ENCODE measurements around the gene SLC27A3. TPM values are rescaled to one million over a fixed set of nuclear protein-coding genes. Genes with fewer than 3 reads are reported as not detected.

Gene SLC27A3
- total and polyA plus RNA-seq, 2 donors (not counting 3 experiments of a cell fraction or from before 2014, with no cell fraction given) = 26.6 to 34.3 TPM

DNA sequence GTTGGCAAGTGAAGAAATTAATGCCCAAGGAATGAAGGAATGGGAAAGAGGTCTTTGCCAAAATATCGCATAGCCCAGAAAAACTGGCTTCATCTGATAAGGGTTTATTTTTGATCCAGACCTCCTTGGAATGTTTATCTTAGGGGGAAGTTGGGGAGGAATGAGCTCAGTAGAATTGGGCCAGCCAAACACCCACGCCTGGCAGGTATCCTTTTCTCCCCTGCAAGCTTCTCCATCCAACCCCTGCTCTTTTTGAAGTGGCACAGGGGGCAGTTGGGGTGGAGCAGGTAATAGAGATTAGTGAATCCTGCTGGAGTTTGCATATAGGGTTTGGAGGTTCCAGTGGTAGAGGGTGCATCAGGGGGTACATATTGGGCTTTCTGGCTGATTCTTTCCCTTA lies 26.3 kb upstream of the SLC27A3 start:
- H3K9ac ChIP-seq (replicated peaks; ENCODE audit: extremely low read depth, insufficient read depth, low read length) = no peak overlapping the region
- no peak overlapping the region for H3K4me3 ChIP-seq (replicated peaks in 1 of 3; ENCODE audit: insufficient read depth in 1 of 3, low read depth in 1 of 3, low read length in 3 of 3)
- peaks cover 19 to 21% of the 10 kb centered on the region in 2 experiments for H3K36me3 ChIP-seq (ENCODE audit: control insufficient read depth in 2 of 2, extremely low read depth in 1 of 2, insufficient read depth in 2 of 2, low read length in 2 of 2)
- dilution Hi-C loops (cut with MboI; ENCODE audit: extremely low pct_ligation_motif_present, low sequenced_read_pairs) (no loop called here), intact Hi-C loops (cut with micrococcal nuclease) (loop anchor here (1.0 to 2.0 kb wide), 7 partner anchors 21 to 240 kb away; partner anchors contain the start of genes INTS3 and RAB13)
- ChIA-PET POLR2A (no interaction called here), CTCF (interaction anchor here (0.6 to 5.0 kb wide), 10 partner anchors 10 to 177 kb away, joined by 3 to 20 read pairs (median 4); partner anchors contain the start of genes ILF2 and INTS3)
- peaks cover 37% of the 10 kb centered on the region for H3K4me1 ChIP-seq (ENCODE audit: control insufficient read depth, extremely low read depth, insufficient read depth, low read length)
- no peak for TF ChIP-seq MYC (IDR thresholded peaks at IDR 0.05; ENCODE audit: low read depth, low read length)
- DNase-seq (ENCODE audit: low read depth, low spot score) = no peak
- no peaks in the 10 kb centered on the region for H3K79me2 ChIP-seq (ENCODE audit: control insufficient read depth, insufficient read depth, low read length)
- H3K4me2 ChIP-seq (ENCODE audit: insufficient read depth, low read length) = no peak overlapping the region
- BruUV-seq (replicated peaks) = no TSS peak
- no peaks in the 10 kb centered on the region for H3K27me3 ChIP-seq (ENCODE audit: control insufficient read depth in 2 of 2, insufficient read depth in 2 of 2, low read length in 2 of 2)
- H2AFZ ChIP-seq (ENCODE audit: low read depth, low read length) = no peak overlapping the region
- H3K27ac ChIP-seq (ENCODE audit: insufficient read depth, low read depth, low read length) = no peak overlapping the region
- H3K9me3 ChIP-seq (replicated peaks; ENCODE audit: control insufficient read depth, insufficient read depth, low read length) = no peaks in the 10 kb centered on the region
- no peaks in the 10 kb centered on the region for H3K9me1 ChIP-seq (replicated peaks; ENCODE audit: control insufficient read depth, extremely low read depth, insufficient read depth, low read length)
- no peaks in the 10 kb centered on the region for H4K20me1 ChIP-seq (replicated peaks; ENCODE audit: control insufficient read depth, extremely low read depth, insufficient read depth, low read length)
- no peak for FAIRE-seq

DNA sequence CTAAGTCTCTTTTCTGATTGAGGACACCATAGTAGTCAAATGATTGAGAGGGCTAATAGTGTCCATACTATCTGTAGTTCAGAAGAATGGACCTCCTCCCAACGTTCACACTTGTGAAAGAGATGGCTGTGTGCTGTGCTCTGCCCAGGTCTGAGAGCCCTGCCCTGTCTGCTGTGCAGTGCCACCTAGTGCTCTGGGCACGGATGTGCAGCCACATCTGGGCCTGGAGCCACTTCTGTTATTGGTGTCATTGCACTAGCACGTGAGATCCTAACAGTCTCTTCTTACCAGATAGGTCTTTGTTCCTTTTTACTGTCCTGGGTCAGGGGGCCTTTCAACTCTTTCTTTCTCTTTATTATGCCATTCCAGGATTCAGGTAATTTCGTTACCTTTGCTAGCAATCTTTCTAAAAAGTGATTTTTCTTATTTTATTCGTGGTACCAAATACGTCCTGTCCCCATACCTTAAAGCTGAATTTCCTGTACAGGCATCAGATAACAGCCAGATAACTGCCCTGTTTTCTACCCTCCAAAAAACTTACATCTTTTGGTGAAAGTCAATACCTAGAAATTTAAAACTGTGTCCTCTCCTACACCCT lies 25.7 kb upstream of the SLC27A3 start:
- H3K9me3 ChIP-seq (replicated peaks; ENCODE audit: control insufficient read depth, insufficient read depth, low read length) = no peaks in the 10 kb centered on the region
- peak overlapping the region; percentile 27 for H3K4me2 ChIP-seq (ENCODE audit: insufficient read depth, low read length)
- peak overlapping the region; percentile 23 for H3K9ac ChIP-seq (replicated peaks; ENCODE audit: extremely low read depth, insufficient read depth, low read length)
- intact Hi-C loops (cut with micrococcal nuclease) = loop anchor here (1.0 to 2.0 kb wide), 7 partner anchors 21 to 240 kb away; partner anchors contain the start of genes INTS3 and RAB13
- H3K36me3 ChIP-seq (ENCODE audit: control insufficient read depth in 2 of 2, extremely low read depth in 1 of 2, insufficient read depth in 2 of 2, low read length in 2 of 2) = peaks cover 17 to 23% of the 10 kb centered on the region in 2 experiments
- ChIA-PET CTCF (interaction anchor here (1.1 to 5.0 kb wide), 6 partner anchors 17 to 79 kb away, joined by 3 to 29 read pairs (median 4); partner anchors contain the start of genes ILF2, INTS3 and NPR1), POLR2A (no interaction called here)
- peak; percentile 97 for FAIRE-seq
- dilution Hi-C loops (cut with MboI; ENCODE audit: extremely low pct_ligation_motif_present, low sequenced_read_pairs) = no loop called here
- peak; percentile 88 for DNase-seq (ENCODE audit: low read depth, low spot score)
- no peaks in the 10 kb centered on the region for H3K9me1 ChIP-seq (replicated peaks; ENCODE audit: control insufficient read depth, extremely low read depth, insufficient read depth, low read length)
- H3K4me3 ChIP-seq (replicated peaks in 1 of 3; ENCODE audit: insufficient read depth in 1 of 3, low read depth in 1 of 3, low read length in 3 of 3) = no peak overlapping the region
- peak overlapping the region; percentile 36 for H3K27ac ChIP-seq (ENCODE audit: insufficient read depth, low read depth, low read length)
- H4K20me1 ChIP-seq (replicated peaks; ENCODE audit: control insufficient read depth, extremely low read depth, insufficient read depth, low read length) = no peaks in the 10 kb centered on the region
- TF ChIP-seq FOS (IDR thresholded peaks at IDR 0.05; ENCODE audit: borderline replicate concordance, insufficient read depth, low read length) (no peak), POLR2A (IDR thresholded peaks at IDR 0.05; ENCODE audit: low read depth, low read length) (no peak), POLR2AphosphoS5 (IDR thresholded peaks at IDR 0.05; ENCODE audit: insufficient read depth, low read depth, low read length) (peak; percentile 42), JUN (IDR thresholded peaks at IDR 0.05; ENCODE audit: borderline replicate concordance, insufficient read depth, insufficient read length, low read depth) (no peak), GATA2 (IDR thresholded peaks at IDR 0.05; ENCODE audit: insufficient read depth, insufficient read length, low read depth, low read length) (no peak), EZH2 (IDR thresholded peaks at IDR 0.05; ENCODE audit: borderline replicate concordance, low read depth, low read length, severe bottlenecking) (no peak), MYC (IDR thresholded peaks at IDR 0.05; ENCODE audit: low read depth, low read length) (no peak)
- TF ChIP-seq, protein P1, sequence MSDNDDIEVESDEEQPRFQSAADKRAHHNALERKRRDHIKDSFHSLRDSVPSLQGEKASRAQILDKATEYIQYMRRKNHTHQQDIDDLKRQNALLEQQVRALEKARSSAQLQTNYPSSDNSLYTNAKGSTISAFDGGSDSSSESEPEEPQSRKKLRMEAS (IDR thresholded peaks at IDR 0.05; ENCODE audit: insufficient read depth, insufficient read length) = no peak
- TF ChIP-seq, protein P2, sequence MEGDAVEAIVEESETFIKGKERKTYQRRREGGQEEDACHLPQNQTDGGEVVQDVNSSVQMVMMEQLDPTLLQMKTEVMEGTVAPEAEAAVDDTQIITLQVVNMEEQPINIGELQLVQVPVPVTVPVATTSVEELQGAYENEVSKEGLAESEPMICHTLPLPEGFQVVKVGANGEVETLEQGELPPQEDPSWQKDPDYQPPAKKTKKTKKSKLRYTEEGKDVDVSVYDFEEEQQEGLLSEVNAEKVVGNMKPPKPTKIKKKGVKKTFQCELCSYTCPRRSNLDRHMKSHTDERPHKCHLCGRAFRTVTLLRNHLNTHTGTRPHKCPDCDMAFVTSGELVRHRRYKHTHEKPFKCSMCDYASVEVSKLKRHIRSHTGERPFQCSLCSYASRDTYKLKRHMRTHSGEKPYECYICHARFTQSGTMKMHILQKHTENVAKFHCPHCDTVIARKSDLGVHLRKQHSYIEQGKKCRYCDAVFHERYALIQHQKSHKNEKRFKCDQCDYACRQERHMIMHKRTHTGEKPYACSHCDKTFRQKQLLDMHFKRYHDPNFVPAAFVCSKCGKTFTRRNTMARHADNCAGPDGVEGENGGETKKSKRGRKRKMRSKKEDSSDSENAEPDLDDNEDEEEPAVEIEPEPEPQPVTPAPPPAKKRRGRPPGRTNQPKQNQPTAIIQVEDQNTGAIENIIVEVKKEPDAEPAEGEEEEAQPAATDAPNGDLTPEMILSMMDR (IDR thresholded peaks at IDR 0.05; ENCODE audit: extremely low read depth in 1 of 2, insufficient read depth in 1 of 2, low read depth in 1 of 2, low read length in 2 of 2) = peak; percentile 94 to 96
- H3K79me2 ChIP-seq (ENCODE audit: control insufficient read depth, insufficient read depth, low read length) = no peaks in the 10 kb centered on the region
- no peaks in the 10 kb centered on the region for H3K27me3 ChIP-seq (ENCODE audit: control insufficient read depth in 2 of 2, insufficient read depth in 2 of 2, low read length in 2 of 2)
- H2AFZ ChIP-seq (ENCODE audit: low read depth, low read length) = peak overlapping the region; percentile 8
- H3K4me1 ChIP-seq (ENCODE audit: control insufficient read depth, extremely low read depth, insufficient read depth, low read length) = peaks cover 37% of the 10 kb centered on the region
- BruUV-seq (replicated peaks) = no TSS peak
